ENCODE measurements around the gene NPC1.
A peak's percentile ranks its signal among the peaks of the same experiment; 100 is the strongest.
"Not testable (repeated sequence)": the region's sequence is repeated elsewhere in the genome, so short reads cannot be mapped to it uniquely, and the experiment has no call there.

The NPC1 gene

DNA sequence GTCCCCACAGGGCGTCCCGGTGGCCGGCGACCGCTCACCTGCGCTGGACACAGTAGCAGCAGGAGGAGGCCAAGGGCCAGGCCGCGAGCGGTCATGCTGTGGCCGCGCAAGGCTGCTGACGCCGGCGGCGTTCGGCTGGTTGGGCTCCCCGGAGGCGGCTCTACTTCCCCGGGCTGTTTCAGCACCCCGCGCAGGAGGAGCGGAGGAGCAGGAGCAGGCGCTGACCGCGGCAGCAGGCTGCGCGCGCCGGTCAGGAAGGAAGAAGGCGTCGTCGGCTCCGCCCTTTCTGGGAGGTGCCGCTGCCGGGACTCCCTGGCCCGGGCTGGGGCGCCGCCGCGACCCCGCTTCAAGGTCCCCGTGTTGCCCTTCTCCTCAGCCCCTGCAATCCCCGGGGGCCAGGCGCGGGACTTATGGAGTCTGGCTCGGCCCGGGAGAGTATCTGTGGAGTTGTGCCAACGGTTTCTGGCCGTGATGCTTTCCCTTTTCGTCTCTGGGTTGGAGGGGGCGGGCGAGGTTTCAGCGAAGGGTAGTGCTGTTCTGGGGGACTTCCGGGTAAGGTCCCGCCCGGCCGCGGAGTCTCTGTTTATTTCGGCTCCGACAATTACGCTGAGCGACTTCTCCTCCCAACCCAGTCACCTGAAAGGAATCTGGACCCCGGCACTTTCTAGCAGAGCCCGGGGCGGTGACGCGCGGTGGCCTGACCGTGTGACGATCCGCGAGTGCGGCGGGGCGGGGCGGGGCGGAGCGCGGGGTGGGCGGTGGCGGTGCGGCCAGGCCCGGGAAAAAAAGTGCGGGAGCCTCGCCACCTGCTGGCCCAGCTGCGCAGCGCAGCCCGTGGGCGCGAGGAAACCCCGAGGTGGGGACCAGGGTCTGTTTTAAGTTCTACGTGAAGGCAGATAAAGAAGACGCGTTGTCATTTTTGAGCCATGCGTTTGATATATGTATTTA is at the start of gene NPC1:
Gene NPC1 (minus strand): TSS at position 258 of the 948 bp plus-strand sequence. CDS start 163 bp downstream, at position 95.
- DNase-seq (ENCODE audit: insufficient read length, low spot score) (peak; percentile 88), FAIRE-seq (peak; percentile 61)

DNA sequence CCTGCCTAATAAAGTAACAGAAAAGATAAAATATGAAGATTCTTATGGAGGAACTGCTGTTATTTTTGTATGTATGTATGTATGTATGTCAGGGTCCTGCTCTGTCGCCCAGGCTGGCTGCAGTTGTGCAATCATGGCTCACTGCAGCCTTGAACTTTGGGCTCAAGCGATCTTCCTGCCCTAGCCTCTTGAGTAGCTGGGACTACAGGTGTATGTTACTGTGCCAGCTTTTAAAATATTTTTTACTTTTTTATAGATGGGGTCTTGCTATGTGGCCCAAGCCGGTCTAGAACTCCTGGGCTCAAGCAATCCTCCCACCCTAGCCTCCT is 49.7 kb upstream of the NPC1 start:
- no peak for FAIRE-seq
- DNase-seq (ENCODE audit: insufficient read length, low spot score) = no peak

DNA sequence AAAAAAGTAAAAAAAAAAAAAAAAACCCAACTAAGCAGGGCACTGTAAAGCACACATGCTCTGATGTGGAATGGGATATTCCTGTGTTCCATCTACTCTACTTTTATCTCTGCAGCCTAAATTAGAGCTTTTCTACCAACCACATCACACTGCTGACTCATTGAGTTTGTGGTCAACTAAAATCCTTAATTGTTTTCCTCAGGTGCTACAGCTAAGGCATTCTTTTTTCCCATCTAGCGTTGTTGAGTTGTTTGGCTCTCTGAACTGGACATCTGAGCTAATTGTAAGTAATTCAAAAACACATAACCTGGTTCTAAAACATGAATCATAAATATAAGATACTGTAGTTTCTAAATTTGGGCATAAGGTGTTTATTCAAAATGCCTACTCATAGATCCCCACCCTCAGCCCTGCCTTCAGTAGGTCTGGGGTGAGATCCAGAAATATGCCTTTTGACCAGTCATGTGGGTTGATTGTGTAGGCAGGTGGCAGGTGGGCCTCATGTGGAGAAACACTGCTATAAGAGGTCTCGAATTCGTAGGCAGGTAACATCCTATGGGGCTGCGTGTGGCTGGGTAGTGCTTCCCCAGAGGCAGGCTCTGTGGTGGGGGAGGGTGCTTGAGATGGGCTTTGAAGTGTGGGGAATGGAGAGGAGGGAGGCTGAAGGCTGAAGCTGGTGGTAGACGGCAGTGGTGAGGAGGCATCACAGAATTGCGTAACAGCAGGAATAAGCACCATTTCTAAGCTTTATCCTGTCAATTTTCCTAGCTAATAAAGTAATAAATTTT is 49.2 kb upstream of the NPC1 start:
- no peak for DNase-seq (ENCODE audit: insufficient read length, low spot score)
- FAIRE-seq = no peak

DNA sequence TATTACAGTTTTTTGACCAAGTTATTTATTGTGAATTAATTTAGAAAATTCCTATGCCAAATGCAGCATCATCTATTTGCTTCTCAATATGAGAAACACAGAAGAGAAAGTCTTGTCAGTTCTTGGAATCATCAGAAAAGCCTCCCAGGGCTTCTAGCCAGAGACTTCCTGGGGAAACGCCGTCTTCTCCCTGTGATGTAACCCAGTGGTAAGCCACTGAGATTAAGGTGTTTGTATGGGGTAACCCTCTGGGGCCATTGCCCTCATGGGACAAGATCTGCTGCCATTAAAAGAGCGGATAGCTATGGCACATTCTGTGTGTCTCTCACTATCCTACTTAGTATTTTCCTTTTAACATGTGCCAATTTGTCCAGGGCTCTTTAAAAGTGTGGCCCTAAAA is 48.4 kb upstream of the NPC1 start:
- FAIRE-seq (no peak), DNase-seq (ENCODE audit: insufficient read length, low spot score) (no peak)

DNA sequence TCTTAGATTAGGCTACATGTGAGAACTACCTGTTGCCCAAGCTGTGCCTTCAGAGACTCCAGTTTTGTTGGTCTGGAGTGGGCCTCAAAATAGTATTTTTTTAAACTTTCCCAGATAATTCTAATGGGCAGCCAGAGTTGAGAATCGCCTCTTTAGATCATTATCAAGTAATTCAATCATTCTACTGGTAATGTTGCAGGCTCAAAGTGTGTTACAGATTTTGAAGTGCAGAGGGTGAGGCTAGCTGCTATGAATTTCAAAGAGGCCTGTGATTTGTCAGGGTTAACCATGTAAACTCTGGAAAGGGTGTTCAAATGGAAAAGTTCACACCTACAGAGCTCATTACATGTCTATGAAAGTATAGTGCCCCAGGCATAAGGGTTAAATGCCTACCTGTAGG is 46.3 kb upstream of the NPC1 start:
- DNase-seq (ENCODE audit: insufficient read length, low spot score) = no peak
- no peak for FAIRE-seq

DNA sequence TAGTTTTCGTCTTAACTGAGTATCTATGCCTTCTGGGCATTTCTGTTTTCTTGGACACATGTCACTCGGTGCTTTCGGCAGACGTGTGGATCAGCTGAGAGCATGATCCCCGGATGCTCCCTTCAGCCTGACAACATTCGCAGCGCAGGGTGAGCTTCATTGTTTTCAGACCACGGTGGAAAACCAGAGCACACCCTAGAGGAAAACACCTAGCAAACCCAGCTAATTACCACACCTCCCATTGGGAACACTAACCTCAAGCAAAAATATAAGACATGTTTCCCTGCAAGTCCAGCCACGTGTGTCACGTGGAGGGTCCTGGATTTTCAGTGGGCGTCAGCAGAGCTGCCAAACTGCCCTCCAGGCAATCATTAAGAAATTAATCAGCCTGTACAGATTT is 45.4 kb upstream of the NPC1 start:
- FAIRE-seq (no peak), DNase-seq (ENCODE audit: insufficient read length, low spot score) (no peak)

DNA sequence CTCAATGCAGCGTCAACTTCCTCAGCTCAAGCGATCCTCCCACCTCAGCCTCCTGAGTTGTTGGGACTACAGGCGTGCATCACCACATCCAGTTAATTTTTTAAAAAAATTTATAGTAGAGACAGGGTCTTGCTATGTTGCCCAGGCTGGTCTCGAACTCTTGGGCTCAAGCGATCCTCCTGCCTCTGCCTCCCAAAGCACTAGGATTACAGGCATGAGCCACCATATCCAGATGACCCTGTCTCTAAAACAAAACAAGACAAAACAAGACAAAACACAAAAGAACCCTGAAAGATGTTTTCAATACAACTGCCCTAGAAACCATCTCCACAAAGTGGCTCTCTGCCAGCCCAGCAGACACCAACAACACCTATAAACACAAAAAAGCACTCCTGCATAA is 45.0 kb upstream of the NPC1 start:
- FAIRE-seq = no peak
- no peak for DNase-seq (ENCODE audit: insufficient read length, low spot score)

DNA sequence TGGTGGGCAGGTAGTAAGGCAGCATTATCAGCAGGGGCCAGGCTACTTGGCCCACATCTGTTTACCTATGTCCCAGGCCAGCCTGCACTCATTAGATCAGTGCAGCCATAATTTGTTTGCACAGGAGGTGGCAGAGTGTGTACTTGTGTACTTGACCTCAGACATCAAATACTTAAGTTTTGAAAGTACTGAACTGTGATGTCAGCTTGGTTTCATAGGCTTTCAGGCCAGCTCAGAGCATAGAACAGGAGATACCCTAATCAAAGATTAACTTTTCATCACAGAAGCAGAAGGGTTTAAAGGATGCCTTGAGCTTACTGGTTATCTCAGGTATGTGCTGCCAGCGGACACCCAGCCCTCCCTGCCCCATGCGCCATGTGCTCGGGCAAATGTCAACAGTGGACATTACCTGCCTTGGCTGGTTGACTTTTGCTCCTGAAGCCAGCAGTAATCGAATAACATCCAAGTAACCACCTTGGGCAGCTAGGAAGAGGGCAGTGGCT is 43.2 kb upstream of the NPC1 start:
- peak; percentile 86 for FAIRE-seq
- peak; percentile 36 for DNase-seq (ENCODE audit: insufficient read length, low spot score)

DNA sequence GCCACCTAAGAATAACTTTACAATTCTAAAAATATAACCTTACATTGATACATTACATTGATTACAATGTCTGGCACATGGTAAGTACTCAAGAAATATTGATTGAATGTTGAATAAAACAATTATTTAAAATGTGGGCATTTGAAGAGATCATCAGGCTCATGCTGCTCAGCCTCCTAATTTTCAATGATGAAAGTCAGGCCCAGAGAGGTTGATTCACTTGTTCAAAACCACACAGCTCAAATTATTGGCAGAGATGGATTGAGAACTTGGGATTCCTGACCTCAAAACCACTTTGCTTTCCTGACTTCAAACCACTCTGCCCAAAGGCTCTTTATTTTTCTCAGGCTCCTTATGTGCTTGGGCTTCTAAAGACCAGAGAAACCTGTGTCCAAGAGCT is 41.7 kb upstream of the NPC1 start:
- DNase-seq (ENCODE audit: insufficient read length, low spot score) = no peak
- no peak for FAIRE-seq

DNA sequence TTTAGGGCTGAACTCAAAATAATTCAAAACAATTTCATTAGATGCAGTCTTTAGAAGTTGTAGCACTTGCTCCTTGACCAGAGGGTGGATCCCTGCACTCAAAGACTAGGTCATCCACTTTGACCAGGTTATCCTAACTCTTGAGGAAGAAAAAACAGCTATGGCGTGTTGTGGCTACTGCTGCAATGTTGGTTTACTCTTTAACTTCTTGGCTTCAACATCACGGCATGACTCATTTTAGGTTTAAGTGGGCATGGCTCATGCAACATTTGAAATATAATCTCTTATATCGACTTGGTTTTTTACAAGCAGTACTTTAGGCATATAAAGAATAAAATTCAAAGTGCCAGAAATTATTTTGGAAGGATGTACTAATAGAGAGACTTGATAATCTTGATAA is 41.0 kb upstream of the NPC1 start:
- FAIRE-seq (no peak), DNase-seq (ENCODE audit: insufficient read length, low spot score) (no peak)

DNA sequence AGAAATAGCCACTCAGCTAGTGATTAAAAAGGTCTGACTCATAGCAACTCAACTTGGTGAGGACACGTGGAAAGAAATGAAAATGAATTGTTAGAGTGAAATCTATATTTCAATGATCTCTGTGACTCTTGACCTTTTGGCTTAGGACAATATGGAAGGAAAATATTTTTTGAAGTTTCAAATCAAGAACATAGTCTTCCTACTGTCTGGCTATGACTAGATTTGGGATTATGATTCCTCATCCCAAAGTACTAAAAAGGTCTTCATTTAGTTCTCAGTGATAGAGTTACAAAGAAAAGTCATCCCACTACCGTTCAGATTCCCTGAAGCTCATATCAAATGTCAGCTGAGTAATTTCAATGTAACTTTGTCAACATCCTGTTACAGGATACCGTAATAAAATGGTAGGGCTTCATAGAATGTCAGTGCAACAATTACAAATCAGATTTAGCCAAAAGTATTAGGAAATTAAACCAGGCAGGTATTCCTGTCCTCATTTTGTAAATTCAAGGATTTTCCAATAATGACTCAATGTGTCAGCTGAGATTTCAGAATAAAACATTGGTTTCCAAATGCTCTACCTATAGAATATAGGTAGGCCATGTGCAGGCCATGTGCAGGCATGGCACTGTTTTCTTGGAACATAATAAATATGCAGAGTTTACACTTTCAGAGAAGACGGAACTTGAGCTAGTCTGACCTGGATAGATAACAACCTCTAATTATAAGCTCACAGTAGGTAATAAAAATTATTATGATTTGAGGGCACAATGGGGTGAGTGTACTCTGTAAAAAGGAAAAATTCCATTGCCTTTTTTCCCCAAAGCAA is 40.4 kb upstream of the NPC1 start:
- FAIRE-seq (no peak), DNase-seq (ENCODE audit: insufficient read length, low spot score) (no peak)

DNA sequence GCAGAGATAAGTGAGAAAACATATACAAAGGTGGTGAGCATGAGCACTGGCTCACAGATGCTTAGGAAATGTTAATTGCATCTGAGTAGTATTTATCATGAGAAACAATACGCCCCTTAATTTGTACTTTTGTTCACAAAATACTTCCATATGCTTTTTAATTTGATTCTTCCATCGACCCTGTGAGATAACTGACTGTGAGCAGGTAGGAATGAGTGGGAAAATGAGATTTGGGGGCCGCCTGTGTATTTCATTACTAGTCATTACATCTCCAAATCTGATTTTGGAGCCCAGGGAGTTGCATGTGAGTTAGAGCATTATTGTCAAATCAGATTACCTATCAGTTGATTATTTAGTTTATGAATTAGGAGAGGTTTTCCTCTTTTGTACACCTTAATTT is 36.7 kb upstream of the NPC1 start:
- no peak for FAIRE-seq
- DNase-seq (ENCODE audit: insufficient read length, low spot score) = no peak

DNA sequence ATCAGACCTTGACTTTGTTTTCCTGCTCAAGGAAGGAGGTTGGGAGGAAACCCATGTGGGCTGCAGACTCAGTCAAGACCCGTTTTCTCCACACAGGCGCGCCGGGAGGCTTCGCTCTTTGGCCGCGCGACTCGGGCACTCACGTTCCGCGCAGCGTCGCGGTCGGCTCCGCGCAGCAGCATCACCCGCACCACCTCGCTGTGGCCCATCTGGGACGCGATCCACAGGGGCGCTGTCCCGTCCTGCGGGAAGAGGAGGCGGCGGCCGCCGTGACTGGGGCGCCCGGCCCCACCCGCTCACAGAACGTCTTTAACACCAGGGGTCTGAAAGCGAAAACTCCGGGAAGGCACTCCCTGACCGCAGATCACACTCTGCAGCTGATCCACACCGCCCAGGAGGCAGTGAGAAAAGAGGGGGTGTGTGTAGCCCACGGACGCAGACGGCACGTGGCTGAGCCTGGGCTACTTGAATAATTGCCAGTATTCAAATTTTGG is 33.1 kb upstream of the NPC1 start:
- no peak for DNase-seq (ENCODE audit: insufficient read length, low spot score)
- FAIRE-seq = no peak

DNA sequence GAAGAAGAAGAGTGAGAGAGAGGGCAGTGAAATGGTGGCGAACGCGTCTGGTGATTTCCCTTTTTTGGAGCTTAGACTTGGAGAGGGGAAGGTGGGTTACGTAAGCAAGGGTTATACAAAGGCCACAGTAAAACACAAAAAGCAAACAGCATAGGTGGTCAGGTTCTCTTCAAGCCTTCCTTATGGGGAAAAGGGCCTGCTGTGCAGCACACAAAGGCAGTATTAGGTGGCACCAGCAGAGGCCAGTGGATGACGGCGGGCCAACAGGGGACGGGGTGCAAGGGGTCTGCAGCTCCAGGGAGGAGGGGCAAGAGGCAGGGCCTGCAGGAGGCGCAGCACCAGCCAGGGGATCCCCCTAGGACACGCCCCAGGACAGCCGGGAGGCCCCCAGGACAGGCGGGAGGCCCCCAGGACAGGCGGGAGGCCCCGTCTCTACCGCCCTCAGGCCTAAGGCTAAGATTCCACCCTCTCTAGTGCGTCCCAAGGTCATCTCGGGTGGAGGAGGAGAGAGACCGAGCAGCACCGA is 32.6 kb upstream of the NPC1 start:
- DNase-seq (ENCODE audit: insufficient read length, low spot score) (no peak), FAIRE-seq (peak; percentile 79)

DNA sequence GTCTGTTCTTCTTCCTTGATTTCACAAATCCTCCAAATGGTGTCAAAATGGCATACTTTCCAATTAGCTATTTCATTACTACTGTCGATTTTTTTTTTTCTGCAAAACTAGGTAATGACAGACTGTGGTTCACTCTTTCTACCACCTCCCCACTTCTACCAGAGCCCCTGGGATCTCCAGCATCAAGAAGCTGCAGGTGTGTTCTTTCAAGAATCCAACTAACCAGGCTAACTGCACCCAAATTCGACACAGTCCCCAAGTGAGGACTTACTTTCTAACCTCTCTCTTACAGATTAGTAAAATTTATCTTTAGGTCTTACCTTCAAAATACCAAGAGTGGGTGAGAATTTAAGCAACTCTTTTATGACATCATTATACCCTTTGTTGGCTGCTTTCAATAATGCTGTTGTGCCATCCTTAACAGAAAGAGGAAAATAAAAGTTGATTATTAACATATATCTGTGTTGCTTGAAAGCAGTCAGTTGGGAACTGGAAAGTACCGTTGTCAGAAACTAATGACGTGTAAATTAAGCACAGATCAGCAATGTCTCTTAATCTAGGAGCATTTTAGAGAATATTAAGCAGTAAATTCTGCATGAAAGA is 31.2 kb upstream of the NPC1 start:
- FAIRE-seq (peak; percentile 91), DNase-seq (ENCODE audit: insufficient read length, low spot score) (no peak)

DNA sequence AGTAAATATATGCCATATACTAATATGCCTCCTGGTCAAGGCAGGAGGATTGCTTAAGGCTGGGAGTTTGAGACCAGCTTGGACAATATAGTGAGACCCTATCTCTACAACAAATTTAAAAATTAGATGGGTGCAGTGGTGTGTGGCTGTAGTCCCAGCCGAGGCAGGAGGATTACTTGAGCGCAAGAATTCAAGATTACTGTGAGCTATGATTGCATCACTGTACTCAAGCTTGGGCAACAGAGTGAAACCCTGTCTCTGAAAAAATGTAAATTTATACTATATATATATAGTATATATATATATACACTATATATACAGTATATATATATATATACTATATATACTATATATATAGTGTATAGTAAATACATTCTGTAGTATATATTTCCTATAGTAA is 30.0 kb upstream of the NPC1 start:
- FAIRE-seq (no peak), DNase-seq (ENCODE audit: insufficient read length, low spot score) (no peak)

DNA sequence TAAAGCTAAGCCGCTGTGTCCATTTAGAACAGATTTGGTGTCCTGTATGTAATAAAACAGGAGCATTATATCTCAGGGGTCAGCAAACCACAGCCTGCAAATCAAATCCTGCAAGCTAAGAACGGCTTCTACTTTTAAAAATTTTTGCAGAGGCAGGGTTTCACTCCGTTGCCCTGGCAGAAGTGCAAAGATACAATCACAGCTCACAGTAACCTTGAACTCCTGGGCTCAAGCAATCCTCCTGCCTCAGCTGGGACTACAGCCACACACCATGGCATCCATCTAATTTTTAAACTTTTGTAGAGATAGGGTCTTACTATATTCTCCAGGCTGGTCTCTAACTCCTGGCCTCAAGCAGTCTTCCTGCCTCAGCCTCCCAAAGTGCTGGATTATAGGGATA is 28.6 kb upstream of the NPC1 start:
- FAIRE-seq (no peak), DNase-seq (ENCODE audit: insufficient read length, low spot score) (no peak)

DNA sequence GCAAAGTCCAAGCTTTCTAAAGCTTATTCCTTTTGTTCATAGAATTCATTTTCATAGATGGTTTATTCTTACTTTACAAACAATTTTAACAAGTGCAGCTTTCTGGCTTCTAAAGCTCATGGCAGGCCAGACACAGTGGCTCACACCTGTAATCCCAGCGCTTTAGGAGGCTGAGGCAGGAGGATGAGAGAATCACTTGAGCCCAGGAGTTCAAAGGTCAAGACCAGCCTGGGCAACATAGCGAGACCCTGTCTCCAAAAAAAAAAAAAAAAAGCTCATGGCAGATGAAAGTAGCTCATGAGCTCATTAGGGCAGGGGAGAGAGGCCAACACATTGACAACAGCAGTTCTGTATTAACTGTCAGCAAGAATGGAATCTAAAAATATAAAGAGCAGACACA is 28.1 kb upstream of the NPC1 start:
- DNase-seq (ENCODE audit: insufficient read length, low spot score) = no peak
- FAIRE-seq = no peak

DNA sequence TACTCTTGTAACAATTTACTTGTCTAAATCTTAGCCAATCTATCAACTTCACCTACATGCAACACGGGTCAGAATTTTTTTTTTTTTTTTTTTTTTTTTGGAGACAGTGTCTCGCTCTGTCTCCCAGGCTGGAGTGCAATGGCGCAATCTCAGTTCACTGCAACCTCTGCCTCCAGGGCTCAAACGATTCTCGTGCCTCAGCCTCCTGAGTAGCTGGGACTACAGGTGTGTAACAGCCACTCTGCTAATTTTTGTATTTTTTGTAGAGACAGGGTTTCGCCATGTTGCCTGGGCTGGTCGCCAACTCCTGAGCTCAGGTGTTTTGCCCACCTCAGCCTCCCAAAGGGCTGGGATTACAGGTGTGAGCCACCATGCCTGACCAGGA is 26.8 kb upstream of the NPC1 start:
- not testable (repeated sequence) for DNase-seq (ENCODE audit: insufficient read length, low spot score); FAIRE-seq

DNA sequence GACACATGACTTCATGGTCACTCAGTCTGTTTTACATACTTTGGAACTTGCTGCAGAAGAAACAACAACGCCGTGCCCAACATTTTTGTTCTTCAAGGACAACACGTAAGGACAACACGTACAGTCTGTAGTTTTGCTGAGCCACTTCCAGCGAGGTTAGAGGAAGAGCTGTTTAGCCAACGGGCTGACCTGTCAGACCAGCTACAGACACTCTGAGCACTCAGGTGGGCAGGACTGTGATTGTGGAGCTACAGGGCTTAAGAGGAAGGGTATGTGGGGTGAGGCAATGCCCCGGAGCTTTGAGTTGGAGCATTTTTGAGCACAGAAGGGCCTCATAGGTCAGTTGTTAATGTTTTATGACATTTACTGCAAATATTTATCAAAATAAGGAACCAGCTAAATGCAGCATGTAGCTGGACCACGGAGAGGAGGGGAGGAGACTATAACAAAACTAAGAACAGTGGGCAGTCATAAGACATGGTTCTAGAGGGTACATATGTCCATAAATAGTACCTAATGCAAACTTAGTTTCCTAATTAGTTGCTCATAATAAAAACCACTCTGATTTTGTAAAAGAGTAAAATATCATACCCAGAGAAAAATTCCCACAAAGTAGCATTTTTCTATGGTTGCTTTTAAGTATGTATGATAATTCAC is 26.3 kb upstream of the NPC1 start:
- FAIRE-seq (no peak), DNase-seq (ENCODE audit: insufficient read length, low spot score) (no peak)

Data from GM19239 (cell line).